WTC11 (cell line): ENCODE results near the gene KCNQ4. TPM values are rescaled to one million over a fixed set of nuclear protein-coding genes. Genes with fewer than 3 reads are reported as not detected.

Source experiments
- ATAC-seq: fragments of 200-7000 bp; cut with Tn5 transposase; 2 replicates; pipeline ENCODE4 v1.10.0; 2021; ENCODE audit warnings: mild to moderate bottlenecking, moderate library complexity
- CTCF ChIA-PET: fragments of 300-600 bp; sonication (Branson Sonifier 250); formaldehyde crosslinking; loops from one replicate; lab custom pipeline; 2021; ENCODE audit warnings: antibody characterized with exemption; lab: Charles Lee
- POLR2A ChIA-PET: fragments of 350-600 bp; sonication (Branson Sonifier 250); formaldehyde crosslinking; loops from one replicate; lab custom pipeline; 2021; ENCODE audit warnings: antibody characterized with exemption; lab: Charles Lee
- DNase-seq: peaks from one replicate; pipeline ENCODE4 v3.0.0; 2021; ENCODE audit warnings: low spot score
- H3K27ac Mint-ChIP-seq: 2 replicates; pipeline ENCODE4 v1.8.0; 2021; ENCODE audit warnings: mixed read lengths
- H3K27me3 Mint-ChIP-seq: 2 replicates; pipeline ENCODE4 v1.8.0; 2021; ENCODE audit warnings: low read depth, mild to moderate bottlenecking, moderate library complexity, mixed read lengths
- H3K36me3 Mint-ChIP-seq: 2 replicates; pipeline ENCODE4 v1.8.0; 2021; ENCODE audit warnings: mixed read lengths
- H3K4me1 Mint-ChIP-seq: 2 replicates; pipeline ENCODE4 v1.8.0; 2022; ENCODE audit warnings: mixed read lengths
- H3K4me3 Mint-ChIP-seq: 2 replicates; pipeline ENCODE4 v1.8.0; 2021; ENCODE audit warnings: mild to moderate bottlenecking, moderate library complexity, mixed read lengths
- H3K9me3 Mint-ChIP-seq: 2 replicates; pipeline ENCODE4 v1.8.0; 2021; ENCODE audit warnings: mixed read lengths
- AFF4 ChIP-seq: sonication (generic); formaldehyde crosslinking; IDR thresholded peaks from 2 replicates; pipeline ENCODE4 v1.8.1; 2023; ENCODE audit warnings: mild to moderate bottlenecking, missing genetic modification reagents, borderline replicate concordance
- ATF1 ChIP-seq: sonication (generic); formaldehyde crosslinking; IDR thresholded peaks from 2 replicates; pipeline ENCODE4 v1.8.1; 2023; ENCODE audit warnings: mild to moderate bottlenecking, moderate library complexity, missing genetic modification reagents
- ATF2 ChIP-seq: sonication (generic); formaldehyde crosslinking; IDR thresholded peaks from 2 replicates; pipeline ENCODE4 v1.8.1; 2022; ENCODE audit warnings: low read depth, missing genetic modification reagents, borderline replicate concordance
- FOXJ3 ChIP-seq: sonication (generic); formaldehyde crosslinking; IDR thresholded peaks from 2 replicates; pipeline ENCODE4 v1.9.0; 2021; ENCODE audit warnings: missing genetic modification reagents, mild to moderate bottlenecking, borderline replicate concordance
- JUN ChIP-seq: sonication (generic); formaldehyde crosslinking; IDR thresholded peaks from 2 replicates; pipeline ENCODE4 v1.8.0; 2023; ENCODE audit warnings: mild to moderate bottlenecking, missing genetic modification reagents
- PRRX2 ChIP-seq: fragments of 250-450 bp; sonication (Bioruptor Pico); IDR thresholded peaks from 2 replicates; pipeline ENCODE4 v1.8.0; 2021; ENCODE audit warnings: mild to moderate bottlenecking
- ZNF138 ChIP-seq: sonication (generic); formaldehyde crosslinking; conservative IDR thresholded peaks from 2 replicates; pipeline ENCODE4 v1.8.1; 2022; ENCODE audit warnings: mild to moderate bottlenecking, moderate library complexity, missing genetic modification reagents
- ZNF416 ChIP-seq: fragments of 250-450 bp; sonication (Bioruptor Pico); IDR thresholded peaks from 2 replicates; pipeline ENCODE4 v1.9.0; 2021; ENCODE audit warnings: mild to moderate bottlenecking, inconsistent platforms
- total RNA-seq: library from RNA; stranded (reverse); gene quantifications from 3 replicates; pipeline ENCODE4 v1.2.3, GENCODE V29; 2021
- TF ChIP-seq, protein P1 (sequence below): sonication (generic); formaldehyde crosslinking; IDR thresholded peaks from 2 replicates; pipeline ENCODE4 v1.8.1; 2023; ENCODE audit warnings: mild to moderate bottlenecking, missing genetic modification reagents, moderate library complexity
- TF ChIP-seq, protein P2 (sequence below): fragments of 250-450 bp; sonication (Bioruptor Pico); IDR thresholded peaks from 2 replicates; pipeline ENCODE4 v2.1.2; 2022; ENCODE audit warnings: mild to moderate bottlenecking, moderate library complexity
- TF ChIP-seq, protein P3 (sequence below): sonication (generic); formaldehyde crosslinking; IDR thresholded peaks from 2 replicates; pipeline ENCODE4 v1.8.1; 2023; ENCODE audit warnings: mild to moderate bottlenecking, moderate library complexity, missing genetic modification reagents

Gene KCNQ4
- total RNA-seq, 1 experiment from 2014 or later, result 4.0 TPM

DNA sequence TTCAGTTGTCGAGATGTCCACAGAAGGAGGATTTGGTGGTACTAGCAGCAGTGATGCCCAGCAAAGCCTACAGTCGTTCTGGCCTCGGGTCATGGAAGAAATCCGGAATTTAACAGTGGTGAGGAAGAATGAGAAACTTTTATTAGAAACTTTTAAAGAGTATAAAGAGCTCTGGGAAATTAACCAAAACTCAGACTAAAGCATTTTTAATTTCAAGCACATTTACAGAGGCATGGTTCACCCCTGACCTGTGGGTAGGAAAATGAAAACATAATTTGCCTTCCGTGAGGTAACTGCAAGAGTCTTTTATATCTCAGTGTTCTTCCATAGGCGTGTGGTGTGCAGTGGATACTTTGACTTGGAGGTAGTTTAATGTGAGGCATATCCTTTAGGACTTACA, 44.8 kb upstream of the KCNQ4 start:
- Mint-ChIP-seq H3K4me1 (peaks cover 15% of the 10 kb centered on the region), H3K27ac (no peak overlapping the region), H3K36me3 (peaks cover 46% of the 10 kb centered on the region), H3K27me3 (no peaks in the 10 kb centered on the region), H3K9me3 (no peaks in the 10 kb centered on the region), H3K4me3 (no peak overlapping the region)
- POLR2A ChIA-PET, result interaction anchor here (0.9 kb wide), 1 partner anchor 23 kb away, joined by 3 read pairs; no protein-coding TSS in a partner anchor
- ATAC-seq, result no peak
- TF ChIP-seq, protein P1, sequence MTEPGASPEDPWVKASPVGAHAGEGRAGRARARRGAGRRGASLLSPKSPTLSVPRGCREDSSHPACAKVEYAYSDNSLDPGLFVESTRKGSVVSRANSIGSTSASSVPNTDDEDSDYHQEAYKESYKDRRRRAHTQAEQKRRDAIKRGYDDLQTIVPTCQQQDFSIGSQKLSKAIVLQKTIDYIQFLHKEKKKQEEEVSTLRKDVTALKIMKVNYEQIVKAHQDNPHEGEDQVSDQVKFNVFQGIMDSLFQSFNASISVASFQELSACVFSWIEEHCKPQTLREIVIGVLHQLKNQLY, result no peak
- TF ChIP-seq ZNF416, result no peak
- TF ChIP-seq PRRX2 (CRISPR knock-in tag), result no peak
- no peak for TF ChIP-seq JUN (CRISPR knock-in tag)
- TF ChIP-seq, protein P2, sequence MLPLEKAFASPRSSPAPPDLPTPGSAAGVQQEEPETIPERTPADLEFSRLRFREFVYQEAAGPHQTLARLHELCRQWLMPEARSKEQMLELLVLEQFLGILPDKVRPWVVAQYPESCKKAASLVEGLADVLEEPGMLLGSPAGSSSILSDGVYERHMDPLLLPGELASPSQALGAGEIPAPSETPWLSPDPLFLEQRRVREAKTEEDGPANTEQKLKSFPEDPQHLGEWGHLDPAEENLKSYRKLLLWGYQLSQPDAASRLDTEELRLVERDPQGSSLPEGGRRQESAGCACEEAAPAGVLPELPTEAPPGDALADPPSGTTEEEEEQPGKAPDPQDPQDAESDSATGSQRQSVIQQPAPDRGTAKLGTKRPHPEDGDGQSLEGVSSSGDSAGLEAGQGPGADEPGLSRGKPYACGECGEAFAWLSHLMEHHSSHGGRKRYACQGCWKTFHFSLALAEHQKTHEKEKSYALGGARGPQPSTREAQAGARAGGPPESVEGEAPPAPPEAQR (CRISPR knock-in tag), result no peak
- TF ChIP-seq ATF1 (CRISPR knock-in tag), result no peak
- no peak for TF ChIP-seq ATF2
- no peak for TF ChIP-seq AFF4 (CRISPR knock-in tag)
- TF ChIP-seq FOXJ3 (CRISPR knock-in tag), result no peak
- no peak for DNase-seq
- CTCF ChIA-PET, result no interaction called here

- Mint-ChIP-seq H3K9me3 (no peaks in the 10 kb centered on the region), H3K4me3 (no peak overlapping the region), H3K27me3 (no peaks in the 10 kb centered on the region), H3K4me1 (peaks cover 15% of the 10 kb centered on the region), H3K27ac (no peak overlapping the region), H3K36me3 (peaks cover 46% of the 10 kb centered on the region)
- CTCF ChIA-PET, result no interaction called here
- DNase-seq (no peak), ATAC-seq (no peak)
- TF ChIP-seq, protein P3, sequence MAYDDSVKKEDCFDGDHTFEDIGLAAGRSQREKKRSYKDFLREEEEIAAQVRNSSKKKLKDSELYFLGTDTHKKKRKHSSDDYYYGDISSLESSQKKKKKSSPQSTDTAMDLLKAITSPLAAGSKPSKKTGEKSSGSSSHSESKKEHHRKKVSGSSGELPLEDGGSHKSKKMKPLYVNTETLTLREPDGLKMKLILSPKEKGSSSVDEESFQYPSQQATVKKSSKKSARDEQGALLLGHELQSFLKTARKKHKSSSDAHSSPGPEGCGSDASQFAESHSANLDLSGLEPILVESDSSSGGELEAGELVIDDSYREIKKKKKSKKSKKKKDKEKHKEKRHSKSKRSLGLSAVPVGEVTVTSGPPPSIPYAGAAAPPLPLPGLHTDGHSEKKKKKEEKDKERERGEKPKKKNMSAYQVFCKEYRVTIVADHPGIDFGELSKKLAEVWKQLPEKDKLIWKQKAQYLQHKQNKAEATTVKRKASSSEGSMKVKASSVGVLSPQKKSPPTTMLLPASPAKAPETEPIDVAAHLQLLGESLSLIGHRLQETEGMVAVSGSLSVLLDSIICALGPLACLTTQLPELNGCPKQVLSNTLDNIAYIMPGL (CRISPR knock-in tag), result no peak
- no peak for TF ChIP-seq ZNF138 (CRISPR knock-in tag)
- POLR2A ChIA-PET, result interaction anchor here (0.9 kb wide), 1 partner anchor 24 kb away, joined by 3 read pairs; no protein-coding TSS in a partner anchor
These were observed 44.1 kb upstream of the KCNQ4 start for GRCh38 chr1:40739455-40740008.
